Liver (tissue), 9 donors: ENCODE measurements around the gene ACKR2. TPM values are rescaled to one million over a fixed set of nuclear protein-coding genes. Genes with fewer than 3 reads are reported as not detected.

Source experiments
- DNase-seq: peaks from one replicate; pipeline ENCODE4 v3.0.0-alpha.2; 2017; ENCODE audit warnings: low spot score
- H3K27ac ChIP-seq, 2 donors: one replicate each; pipeline ENCODE4 v1.7.0; 2013; ENCODE audit warnings: inconsistent platforms in 2 of 2, low read length in 2 of 2, control low read depth in 1 of 2, low read depth in 1 of 2, mild to moderate bottlenecking in 1 of 2
- H3K27me3 ChIP-seq, 4 donors: one replicate each; pipeline versions ENCODE4 v1.6.1 to v1.7.0; 2013; ENCODE audit warnings: low read length in 3 of 4, inconsistent platforms in 1 of 4, mild to moderate bottlenecking in 1 of 4, moderate library complexity in 1 of 4; ENCODE audit not compliant: control insufficient read depth in 4 of 4, insufficient read depth in 4 of 4
- H3K36me3 ChIP-seq, 4 donors: one replicate each; pipeline versions ENCODE4 v1.6.1 to v1.7.0; 2013; ENCODE audit warnings: low read length in 3 of 4, mild to moderate bottlenecking in 3 of 4, low read depth in 1 of 4, moderate library complexity in 1 of 4; ENCODE audit not compliant: control insufficient read depth in 4 of 4, insufficient read depth in 3 of 4
- H3K4me1 ChIP-seq, 4 donors: one replicate each; pipeline versions ENCODE4 v1.6.1 to v1.7.0; 2013; ENCODE audit warnings: low read length in 3 of 4, mild to moderate bottlenecking in 3 of 4, moderate library complexity in 1 of 4; ENCODE audit not compliant: control insufficient read depth in 4 of 4, insufficient read depth in 4 of 4
- H3K4me3 ChIP-seq, 3 donors: one replicate each; pipeline versions ENCODE4 v1.6.1 to v1.7.0; 2013; ENCODE audit warnings: low read length in 3 of 3, control low read depth in 1 of 3, low read depth in 1 of 3, mild to moderate bottlenecking in 1 of 3
- H3K9ac ChIP-seq, 2 donors: one replicate each; pipeline ENCODE4 v1.7.0; 2013; ENCODE audit warnings: low read length in 2 of 2, mild to moderate bottlenecking in 2 of 2, moderate library complexity in 2 of 2, control low read depth in 1 of 2, low read depth in 1 of 2
- H3K9me3 ChIP-seq, 4 donors: one replicate each; pipeline versions ENCODE4 v1.6.1 to v1.7.0; 2013; ENCODE audit warnings: low read length in 3 of 4; ENCODE audit not compliant: control insufficient read depth in 4 of 4
- ATF3 ChIP-seq: IDR thresholded peaks from 2 replicates; pipeline ENCODE4 v1.6.1; 2016; ENCODE audit warnings: antibody characterized with exemption
- EGR1 ChIP-seq, 2 donors: IDR thresholded peaks; 2 replicates each; pipeline ENCODE4 v1.6.1; 2016 to 2018; ENCODE audit warnings: antibody characterized with exemption in 2 of 2, low read depth in 2 of 2
- FOXA1 ChIP-seq: IDR thresholded peaks from 2 replicates; pipeline ENCODE4 v1.6.1; 2016; ENCODE audit warnings: antibody characterized with exemption
- FOXA2 ChIP-seq: IDR thresholded peaks from 2 replicates; pipeline ENCODE4 v1.6.1; 2016; ENCODE audit warnings: antibody characterized with exemption
- GABPA ChIP-seq, 2 donors: IDR thresholded peaks in 1 of 2; conservative IDR thresholded peaks in 1 of 2; 2 replicates each; pipeline ENCODE4 v1.6.1; 2016; ENCODE audit warnings: antibody characterized with exemption in 2 of 2, mild to moderate bottlenecking in 1 of 2, moderate library complexity in 1 of 2
- HNF4A ChIP-seq, 2 donors: conservative IDR thresholded peaks; 2 replicates each; pipeline ENCODE4 v1.6.1; 2016; ENCODE audit warnings: antibody characterized with exemption in 2 of 2, mild to moderate bottlenecking in 2 of 2
- HNF4G ChIP-seq: IDR thresholded peaks from 2 replicates; pipeline ENCODE4 v1.6.1; 2016; ENCODE audit warnings: antibody characterized with exemption
- JUND ChIP-seq, 2 donors: IDR thresholded peaks; 2 replicates each; pipeline ENCODE4 v1.6.1; 2016; ENCODE audit warnings: antibody characterized with exemption in 2 of 2
- MAX ChIP-seq: IDR thresholded peaks from 2 replicates; pipeline ENCODE4 v1.6.1; 2016; ENCODE audit warnings: antibody characterized with exemption
- NR2F2 ChIP-seq: IDR thresholded peaks from 2 replicates; pipeline ENCODE4 v1.6.1; 2016; ENCODE audit warnings: antibody characterized with exemption
- RAD21 ChIP-seq, 2 donors: IDR thresholded peaks; 2 replicates each; pipeline ENCODE4 v1.6.1; 2016; ENCODE audit warnings: antibody characterized with exemption in 2 of 2, mild to moderate bottlenecking in 2 of 2
- RXRA ChIP-seq, 2 donors: IDR thresholded peaks; 2 replicates each; pipeline ENCODE4 v1.6.1; 2017 to 2018; ENCODE audit warnings: antibody characterized with exemption in 2 of 2, mild to moderate bottlenecking in 1 of 2
- SP1 ChIP-seq: IDR thresholded peaks from 2 replicates; pipeline ENCODE4 v1.6.1; 2018; ENCODE audit warnings: antibody characterized with exemption, mild to moderate bottlenecking
- TAF1 ChIP-seq: conservative IDR thresholded peaks from 2 replicates; pipeline ENCODE4 v1.6.1; 2016; ENCODE audit warnings: antibody characterized with exemption, mild to moderate bottlenecking
- YY1 ChIP-seq: IDR thresholded peaks from 2 replicates; pipeline ENCODE4 v1.6.1; 2016; ENCODE audit warnings: antibody characterized with exemption, mild to moderate bottlenecking
- ZBTB33 ChIP-seq: IDR thresholded peaks from 2 replicates; pipeline ENCODE4 v1.6.1; 2016; ENCODE audit warnings: antibody characterized with exemption
- WGBS: extraction: QIAGEN DNeasy Blood & Tissue Kit; methylation state at CpG from one replicate; pipeline ENCODE4 v1.1.7; 2013; 5-methylcytosine and 5-hydroxymethylcytosine counted together
- polyA plus RNA-seq, 2 donors: library from polyadenylated mRNA; stranded (reverse) in 1 of 2; unstranded in 1 of 2; fragments of 200-250 nt in 1 of 2; fragments of >200 nt in 1 of 2; fragmentation: Nextera tagmentation in 1 of 2; extraction: Ambion mirVana in 1 of 2; gene quantifications; one replicate each; pipeline versions ENCODE4 v1.2.1 to v1.2.3, GENCODE V29; 2013 to 2015
- total RNA-seq, 2 donors: library from RNA; depleted of rRNA; stranded (reverse); fragments of >200 nt; gene quantifications; one replicate each; pipeline ENCODE4 v1.2.3, GENCODE V29; 2014
- TF ChIP-seq, protein P1 (sequence below): fragments of 150-350 bp; IDR thresholded peaks from 2 replicates; pipeline ENCODE4 v1.5.1; 2017; ENCODE audit warnings: improper control_type of control experiment, low read depth, low read length; ENCODE audit not compliant: missing input control
- TF ChIP-seq, protein P2 (sequence below): IDR thresholded peaks from 2 replicates; pipeline ENCODE4 v1.6.1; 2016; ENCODE audit warnings: antibody characterized with exemption, mild to moderate bottlenecking
- donor health status: healthy.
- donor health status: healthy.
- donor health status: healthy.
- donor health status: healthy.
- donor health status: healthy.

ACKR2 gene
- total and polyA plus RNA-seq, 4 donors: 7.3 to 19.3 (median 10.8) TPM

DNA sequence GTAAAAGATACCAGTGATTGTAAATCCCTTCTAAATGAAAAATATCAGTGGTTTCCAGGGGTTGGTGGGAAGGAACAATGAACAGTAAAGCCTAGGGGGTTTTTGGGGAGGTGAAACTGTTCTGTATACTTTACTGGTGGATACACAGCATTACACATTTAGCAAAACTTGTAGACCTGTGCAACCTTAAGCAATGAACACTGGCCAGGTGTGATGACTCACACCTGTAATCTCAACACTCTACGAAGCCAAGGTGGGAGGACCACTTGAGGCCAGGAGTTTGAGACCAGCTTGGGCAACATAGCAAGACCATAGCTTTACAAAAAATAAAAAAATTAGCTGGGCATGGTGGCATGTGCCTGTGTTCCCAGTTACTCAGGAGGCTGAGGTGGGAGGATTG is 38.0 kb upstream of the ACKR2 start:
- Histone ChIP-seq H3K9me3 (no peaks in the 10 kb centered on the region), H3K36me3 (no peaks in the 10 kb centered on the region), H3K27ac (no peak overlapping the region), H3K9ac (no peak overlapping the region), H3K4me3 (no peak overlapping the region), H3K4me1 (peaks cover 0 to 8% (median 5%) of the 10 kb centered on the region in 4 donors), H3K27me3 (no peaks in the 10 kb centered on the region)
- 82% methylated on average over 1 of the region's 1 CpG for WGBS
- TF ChIP-seq TAF1 (no peak), RAD21 (IDR thresholded peaks at IDR 0.05) (no peak), GABPA (IDR thresholded peaks at IDR 0.05 in 1 of 2, conservative IDR thresholded peaks at IDR 0.05 in 1 of 2) (no peak), JUND (IDR thresholded peaks at IDR 0.05) (no peak), SP1 (no peak), RXRA (IDR thresholded peaks at IDR 0.05) (no peak), FOXA2 (no peak), YY1 (no peak), ATF3 (no peak), NR2F2 (no peak), HNF4A (conservative IDR thresholded peaks at IDR 0.05) (no peak), ZBTB33 (no peak), FOXA1 (no peak), EGR1 (IDR thresholded peaks at IDR 0.05; ENCODE audit: low read depth in 2 of 2) (no peak), MAX (no peak), HNF4G (no peak)
- TF ChIP-seq, protein P1, sequence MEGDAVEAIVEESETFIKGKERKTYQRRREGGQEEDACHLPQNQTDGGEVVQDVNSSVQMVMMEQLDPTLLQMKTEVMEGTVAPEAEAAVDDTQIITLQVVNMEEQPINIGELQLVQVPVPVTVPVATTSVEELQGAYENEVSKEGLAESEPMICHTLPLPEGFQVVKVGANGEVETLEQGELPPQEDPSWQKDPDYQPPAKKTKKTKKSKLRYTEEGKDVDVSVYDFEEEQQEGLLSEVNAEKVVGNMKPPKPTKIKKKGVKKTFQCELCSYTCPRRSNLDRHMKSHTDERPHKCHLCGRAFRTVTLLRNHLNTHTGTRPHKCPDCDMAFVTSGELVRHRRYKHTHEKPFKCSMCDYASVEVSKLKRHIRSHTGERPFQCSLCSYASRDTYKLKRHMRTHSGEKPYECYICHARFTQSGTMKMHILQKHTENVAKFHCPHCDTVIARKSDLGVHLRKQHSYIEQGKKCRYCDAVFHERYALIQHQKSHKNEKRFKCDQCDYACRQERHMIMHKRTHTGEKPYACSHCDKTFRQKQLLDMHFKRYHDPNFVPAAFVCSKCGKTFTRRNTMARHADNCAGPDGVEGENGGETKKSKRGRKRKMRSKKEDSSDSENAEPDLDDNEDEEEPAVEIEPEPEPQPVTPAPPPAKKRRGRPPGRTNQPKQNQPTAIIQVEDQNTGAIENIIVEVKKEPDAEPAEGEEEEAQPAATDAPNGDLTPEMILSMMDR: no peak
- TF ChIP-seq, protein P2, sequence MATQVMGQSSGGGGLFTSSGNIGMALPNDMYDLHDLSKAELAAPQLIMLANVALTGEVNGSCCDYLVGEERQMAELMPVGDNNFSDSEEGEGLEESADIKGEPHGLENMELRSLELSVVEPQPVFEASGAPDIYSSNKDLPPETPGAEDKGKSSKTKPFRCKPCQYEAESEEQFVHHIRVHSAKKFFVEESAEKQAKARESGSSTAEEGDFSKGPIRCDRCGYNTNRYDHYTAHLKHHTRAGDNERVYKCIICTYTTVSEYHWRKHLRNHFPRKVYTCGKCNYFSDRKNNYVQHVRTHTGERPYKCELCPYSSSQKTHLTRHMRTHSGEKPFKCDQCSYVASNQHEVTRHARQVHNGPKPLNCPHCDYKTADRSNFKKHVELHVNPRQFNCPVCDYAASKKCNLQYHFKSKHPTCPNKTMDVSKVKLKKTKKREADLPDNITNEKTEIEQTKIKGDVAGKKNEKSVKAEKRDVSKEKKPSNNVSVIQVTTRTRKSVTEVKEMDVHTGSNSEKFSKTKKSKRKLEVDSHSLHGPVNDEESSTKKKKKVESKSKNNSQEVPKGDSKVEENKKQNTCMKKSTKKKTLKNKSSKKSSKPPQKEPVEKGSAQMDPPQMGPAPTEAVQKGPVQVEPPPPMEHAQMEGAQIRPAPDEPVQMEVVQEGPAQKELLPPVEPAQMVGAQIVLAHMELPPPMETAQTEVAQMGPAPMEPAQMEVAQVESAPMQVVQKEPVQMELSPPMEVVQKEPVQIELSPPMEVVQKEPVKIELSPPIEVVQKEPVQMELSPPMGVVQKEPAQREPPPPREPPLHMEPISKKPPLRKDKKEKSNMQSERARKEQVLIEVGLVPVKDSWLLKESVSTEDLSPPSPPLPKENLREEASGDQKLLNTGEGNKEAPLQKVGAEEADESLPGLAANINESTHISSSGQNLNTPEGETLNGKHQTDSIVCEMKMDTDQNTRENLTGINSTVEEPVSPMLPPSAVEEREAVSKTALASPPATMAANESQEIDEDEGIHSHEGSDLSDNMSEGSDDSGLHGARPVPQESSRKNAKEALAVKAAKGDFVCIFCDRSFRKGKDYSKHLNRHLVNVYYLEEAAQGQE: no peak
- no peak for DNase-seq
